GM19468 (cell line): ENCODE measurements around the gene BCAS3.

Source experiments
- ATAC-seq: cut with Tn5 transposase; IDR thresholded peaks from one replicate; pipeline ENCODE4 v1.9.1; 2021; ENCODE audit warnings: mild to moderate bottlenecking, moderate library complexity, moderate number of reproducible peaks; ENCODE audit not compliant: unreplicated experiment; ENCODE audit errors: extremely low read depth

BCAS3 gene

DNA sequence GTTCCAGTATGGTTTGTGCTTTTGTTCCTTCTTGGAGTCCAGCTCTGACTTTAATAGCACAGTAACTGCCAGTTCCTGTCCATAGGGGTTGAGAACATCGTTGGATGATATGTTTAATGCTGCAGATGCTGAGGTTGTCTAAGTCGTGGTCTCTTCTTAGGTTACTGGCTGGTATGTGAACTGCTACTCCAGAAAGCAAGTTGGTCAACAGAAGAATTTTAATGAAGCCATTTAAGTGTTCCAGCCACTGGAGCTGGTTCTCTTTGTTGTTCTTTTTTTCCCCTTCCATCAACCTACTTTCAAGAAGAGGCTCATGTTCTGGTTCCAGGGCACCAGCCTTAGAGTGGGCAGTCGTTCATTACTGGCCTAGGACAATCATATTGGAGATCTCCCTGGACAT is 581.7 kb downstream of the BCAS3 start:
- ATAC-seq = no peak

DNA sequence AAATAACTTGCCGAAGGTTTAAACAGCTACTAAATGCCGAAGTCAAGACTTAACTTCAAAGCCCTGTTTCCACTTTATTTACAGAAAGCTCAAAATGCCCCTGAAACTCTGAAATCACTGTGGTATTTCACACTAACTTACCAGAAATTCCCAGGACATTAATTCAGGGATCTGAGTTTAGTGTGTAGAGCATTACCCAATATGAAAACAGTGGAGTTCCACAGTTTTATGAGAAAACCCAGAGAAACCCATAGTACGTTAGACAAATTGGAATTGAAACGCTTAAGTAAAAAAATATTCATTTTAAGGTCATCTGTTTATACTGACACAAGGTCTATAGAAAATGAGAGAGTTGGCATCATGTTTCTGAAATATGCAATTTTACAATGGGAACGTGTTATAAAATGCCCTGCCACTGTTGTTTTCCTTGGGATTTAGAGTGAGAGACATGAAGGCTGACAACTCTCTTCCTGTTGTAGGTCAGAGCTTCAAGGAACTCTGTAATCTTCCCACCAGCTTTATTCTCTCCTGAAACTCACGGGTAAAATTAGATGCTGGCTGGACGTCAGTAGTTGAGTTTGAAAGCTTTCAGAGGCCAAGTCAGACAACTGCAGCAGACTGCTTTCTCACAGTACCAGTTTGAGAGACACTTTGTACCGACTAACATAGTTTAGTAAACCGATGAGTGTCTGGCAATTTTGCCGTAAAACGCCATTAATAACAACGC is 582.6 kb downstream of the BCAS3 start:
- ATAC-seq = no peak

DNA sequence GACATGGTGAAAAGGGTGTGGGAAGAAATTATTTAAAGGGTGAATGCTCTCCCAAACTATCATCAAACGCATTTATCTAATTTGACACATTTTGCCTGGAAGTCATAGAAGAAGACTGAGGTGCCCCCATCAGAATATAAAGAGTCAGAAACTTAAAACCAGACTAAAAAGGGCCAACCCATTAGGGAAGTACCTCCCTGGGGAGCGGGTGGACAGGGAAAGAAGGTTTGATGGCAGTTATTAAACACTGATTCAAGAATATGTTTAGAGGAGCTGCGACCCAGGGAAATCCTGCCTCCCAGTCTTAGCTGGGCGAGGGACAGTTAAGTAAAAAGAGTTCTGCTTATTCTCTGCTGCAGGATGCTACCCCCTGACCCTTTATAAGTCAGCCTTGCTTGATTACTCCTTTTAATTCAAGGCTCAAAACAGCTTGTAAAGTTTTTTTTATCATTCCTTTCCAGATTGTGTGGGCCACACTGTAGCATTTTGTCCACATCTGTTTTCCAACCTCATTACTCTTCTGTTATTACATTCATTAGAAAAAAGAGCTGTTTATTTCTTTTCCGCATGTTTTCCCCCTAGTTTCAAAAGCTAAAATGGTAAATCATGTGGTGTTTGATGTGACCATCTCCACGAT is 583.5 kb downstream of the BCAS3 start:
- ATAC-seq = no peak

DNA sequence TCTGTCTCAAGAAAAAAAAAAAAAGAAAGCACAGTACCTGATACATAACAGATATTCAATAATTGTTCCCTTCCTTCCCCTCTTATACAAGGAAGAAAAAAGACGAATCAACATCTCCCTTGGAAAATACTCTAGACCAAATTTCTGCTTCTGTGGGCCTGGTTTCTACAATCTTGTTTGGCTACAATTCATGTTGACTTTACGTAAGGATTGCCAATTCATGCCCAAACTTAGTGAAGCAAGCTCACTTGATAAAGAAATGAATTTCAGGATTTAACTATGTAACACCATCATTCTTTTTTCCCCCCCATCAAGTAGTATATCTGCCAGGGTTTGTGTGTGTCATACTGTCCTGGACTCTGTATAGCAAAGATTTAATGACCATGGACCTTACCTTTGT is 587.7 kb downstream of the BCAS3 start:
- no peak for ATAC-seq

DNA sequence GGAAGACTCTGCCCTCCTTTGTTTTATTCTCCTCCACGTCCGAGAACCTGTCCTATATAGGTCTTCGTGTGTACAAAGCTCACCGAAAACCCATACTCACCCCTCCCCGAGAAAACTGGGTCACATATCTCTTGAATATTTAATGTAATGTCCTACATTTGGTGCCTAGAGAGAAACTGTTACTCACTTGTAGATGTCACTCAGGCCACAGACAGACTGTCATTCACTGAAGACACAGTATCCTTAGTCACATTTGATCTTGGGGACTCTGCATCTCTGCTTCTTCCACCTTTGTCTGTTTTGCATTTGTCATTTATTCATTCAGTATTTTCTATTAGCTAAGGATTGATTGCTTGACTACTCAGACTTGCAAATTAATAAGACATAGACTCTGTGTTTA is 590.2 kb downstream of the BCAS3 start:
- ATAC-seq = no peak

DNA sequence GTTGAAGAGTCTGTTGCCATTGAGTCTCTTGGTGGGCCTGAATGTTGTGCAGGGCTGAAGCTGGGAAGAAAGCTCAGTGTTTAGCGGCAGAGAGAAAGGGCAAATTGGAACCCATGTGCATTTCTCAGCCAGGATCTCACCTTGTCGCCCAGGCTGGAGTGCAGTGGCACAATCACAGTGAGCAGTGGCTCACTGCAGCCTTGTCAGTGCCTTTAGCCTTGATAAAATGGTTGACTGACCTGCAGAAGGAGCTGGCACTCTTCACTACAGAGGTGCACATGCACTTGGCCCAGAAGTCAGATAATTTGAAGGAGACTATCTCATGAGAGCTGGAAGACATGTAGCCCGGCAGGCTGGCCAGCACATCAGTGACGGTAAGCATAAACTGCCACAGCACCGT is 597.7 kb downstream of the BCAS3 start:
- ATAC-seq = no peak

DNA sequence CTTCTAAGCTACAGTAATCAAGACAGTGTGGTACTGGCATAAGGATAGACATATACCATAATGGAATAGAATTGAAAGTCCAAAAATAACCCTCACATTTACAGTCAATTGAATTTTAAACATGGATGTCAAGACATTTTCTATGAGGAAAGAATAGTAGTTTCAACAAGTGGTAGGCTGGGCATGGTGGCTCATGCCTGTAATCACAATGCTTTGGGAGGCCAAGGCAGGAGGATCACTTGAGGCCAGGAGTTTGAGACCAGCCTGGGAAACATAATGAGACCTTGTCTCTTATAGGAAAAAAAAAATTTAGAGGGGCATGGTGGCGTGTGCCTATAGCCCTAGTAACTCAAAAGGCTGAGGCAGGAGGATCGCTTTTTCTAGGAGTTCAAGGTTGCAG is 599.2 kb downstream of the BCAS3 start:
- ATAC-seq = no peak

DNA sequence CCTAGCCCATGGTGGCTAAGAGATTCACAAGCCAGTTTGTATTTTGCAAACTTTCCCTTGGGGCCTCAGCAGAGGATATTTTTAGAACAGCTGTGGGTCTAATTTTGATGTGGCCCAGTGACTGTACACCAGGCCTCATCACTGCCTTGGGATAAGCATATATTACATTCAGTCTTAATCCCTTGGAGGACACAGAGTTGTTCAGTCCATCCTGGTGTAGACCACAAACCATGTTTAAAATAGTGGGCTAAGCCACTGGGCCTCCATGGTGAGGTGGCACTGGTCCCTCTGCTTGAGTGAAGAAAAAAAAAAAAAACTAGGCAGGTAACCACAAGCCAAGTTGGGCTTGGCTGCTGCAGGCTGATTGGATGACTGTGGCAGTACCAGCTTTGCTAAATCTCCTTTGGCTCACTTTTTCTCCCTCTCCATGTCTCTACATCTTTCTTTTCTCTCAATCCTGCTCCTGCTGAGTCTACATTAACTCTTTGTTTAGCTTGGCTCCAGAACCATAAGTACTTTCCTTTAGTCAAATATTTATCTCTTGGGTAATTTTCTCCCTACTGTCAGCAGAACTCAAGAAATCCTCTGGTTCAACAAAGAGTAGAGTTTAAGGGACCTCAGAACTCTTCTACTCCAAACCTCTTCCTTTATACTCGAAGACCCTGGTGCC is 602.0 kb downstream of the BCAS3 start:
- no peak for ATAC-seq

DNA sequence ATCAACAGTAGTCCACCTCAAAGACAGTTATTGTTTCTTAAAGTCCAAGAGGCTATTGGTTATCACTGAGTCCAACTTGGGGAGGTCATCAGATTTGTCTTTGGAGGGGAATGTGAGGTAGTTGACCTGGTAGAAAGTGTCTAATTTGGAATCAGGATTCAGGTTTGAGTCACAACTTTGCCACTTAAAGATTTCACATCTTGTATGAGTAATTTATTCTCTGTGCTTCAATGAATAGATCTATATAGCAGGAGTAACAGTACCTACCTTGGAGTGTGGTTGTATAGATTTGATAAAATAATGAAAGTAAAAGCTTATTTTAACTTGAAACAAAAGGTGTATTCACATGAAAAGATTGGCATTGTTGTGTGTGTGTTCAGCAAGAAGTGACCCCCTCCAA is 602.7 kb downstream of the BCAS3 start:
- ATAC-seq = no peak

DNA sequence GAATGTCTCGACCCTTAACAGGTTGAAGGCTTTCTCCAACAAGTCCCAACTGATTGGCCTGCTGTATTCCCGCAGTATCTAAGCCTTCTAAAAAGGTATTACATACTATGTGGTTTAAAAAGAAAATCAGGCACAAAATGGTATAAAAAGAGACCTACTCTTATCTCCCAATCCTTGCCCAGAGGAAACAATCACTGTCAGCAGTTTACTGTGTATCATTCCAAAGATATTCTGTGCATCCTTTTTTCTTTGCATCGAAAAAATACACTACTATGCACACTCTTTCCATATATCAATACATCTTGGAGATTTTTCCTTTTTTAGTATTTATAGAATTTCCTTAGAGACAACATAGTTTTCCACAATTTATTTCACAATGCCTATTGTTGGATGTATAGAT is 603.2 kb downstream of the BCAS3 start:
- ATAC-seq = no peak

DNA sequence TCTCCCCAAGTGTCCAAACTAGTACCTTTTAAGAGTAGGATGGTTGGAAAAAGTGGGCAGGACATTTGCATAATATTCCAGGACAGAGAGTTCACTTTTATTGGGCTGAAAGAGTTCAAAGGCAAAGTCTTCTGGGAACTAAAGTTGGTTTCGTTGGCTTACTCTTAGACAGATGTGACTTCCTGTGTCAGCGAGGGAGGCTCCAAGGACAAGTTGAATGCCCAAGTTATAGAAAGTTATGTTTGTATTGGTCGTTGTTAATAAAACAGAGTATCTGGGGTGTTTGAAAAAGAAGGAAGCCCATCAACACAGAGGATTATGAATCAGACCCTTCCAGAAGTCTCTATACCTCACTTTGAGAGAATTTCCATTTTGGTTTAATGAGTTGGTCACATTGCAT is 604.7 kb downstream of the BCAS3 start:
- ATAC-seq = no peak

DNA sequence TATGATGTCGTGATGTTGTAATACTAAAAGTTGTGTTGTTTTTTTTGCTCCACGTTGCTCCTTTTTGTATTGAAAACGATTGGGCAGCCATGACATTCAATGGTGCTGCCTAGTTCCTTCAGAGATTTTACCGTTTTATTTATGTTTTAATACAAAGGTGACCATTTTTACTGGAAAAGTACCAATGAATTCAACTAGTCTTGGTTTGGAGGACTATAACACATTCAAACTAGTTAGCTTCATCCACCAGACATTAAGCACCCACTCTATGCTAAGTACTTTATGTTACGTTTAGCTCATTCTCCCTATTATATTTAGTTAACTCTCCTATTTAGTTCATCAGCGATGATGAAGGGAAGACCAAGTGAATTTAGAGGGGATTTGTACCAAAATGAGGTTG is 605.4 kb downstream of the BCAS3 start:
- no peak for ATAC-seq

DNA sequence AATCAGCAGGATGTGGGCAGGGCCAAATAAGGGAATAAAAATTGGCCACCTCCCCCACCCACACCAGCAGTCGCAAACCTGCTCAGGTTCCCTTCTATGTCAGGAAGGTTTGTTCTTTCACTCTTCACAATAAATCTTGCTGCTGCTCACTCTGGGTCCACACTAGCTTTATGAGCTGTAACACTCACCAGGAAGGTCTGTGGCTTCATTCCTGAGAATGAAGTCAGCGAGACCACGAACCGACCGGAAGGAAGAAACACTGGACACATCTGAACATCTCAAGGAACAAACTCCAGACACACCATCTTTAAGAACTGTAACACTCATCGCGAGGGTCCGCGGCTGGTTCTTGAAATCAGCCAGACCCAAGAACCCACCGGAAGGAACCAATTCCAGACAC is 606.5 kb downstream of the BCAS3 start:
- ATAC-seq = no peak

DNA sequence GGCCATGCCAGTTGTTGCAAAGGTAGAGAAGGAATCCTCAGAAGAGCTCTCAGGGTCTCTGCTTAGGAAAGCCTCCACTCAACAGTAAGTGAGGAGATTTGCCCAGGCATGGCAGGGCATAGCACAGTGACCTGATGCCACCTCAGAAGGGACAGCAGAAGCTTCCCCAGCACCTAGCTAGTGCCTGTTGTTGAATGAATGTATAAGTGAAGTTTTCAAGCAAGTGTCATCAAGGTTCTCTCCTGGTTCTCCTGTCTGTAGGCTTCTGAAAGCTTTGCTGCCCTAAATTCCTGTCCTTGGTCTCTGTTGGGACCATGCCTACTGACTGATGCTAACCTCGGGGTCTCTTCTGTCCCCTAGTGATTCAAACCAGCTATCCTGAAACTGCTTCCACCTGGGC is 607.1 kb downstream of the BCAS3 start:
- no peak for ATAC-seq

DNA sequence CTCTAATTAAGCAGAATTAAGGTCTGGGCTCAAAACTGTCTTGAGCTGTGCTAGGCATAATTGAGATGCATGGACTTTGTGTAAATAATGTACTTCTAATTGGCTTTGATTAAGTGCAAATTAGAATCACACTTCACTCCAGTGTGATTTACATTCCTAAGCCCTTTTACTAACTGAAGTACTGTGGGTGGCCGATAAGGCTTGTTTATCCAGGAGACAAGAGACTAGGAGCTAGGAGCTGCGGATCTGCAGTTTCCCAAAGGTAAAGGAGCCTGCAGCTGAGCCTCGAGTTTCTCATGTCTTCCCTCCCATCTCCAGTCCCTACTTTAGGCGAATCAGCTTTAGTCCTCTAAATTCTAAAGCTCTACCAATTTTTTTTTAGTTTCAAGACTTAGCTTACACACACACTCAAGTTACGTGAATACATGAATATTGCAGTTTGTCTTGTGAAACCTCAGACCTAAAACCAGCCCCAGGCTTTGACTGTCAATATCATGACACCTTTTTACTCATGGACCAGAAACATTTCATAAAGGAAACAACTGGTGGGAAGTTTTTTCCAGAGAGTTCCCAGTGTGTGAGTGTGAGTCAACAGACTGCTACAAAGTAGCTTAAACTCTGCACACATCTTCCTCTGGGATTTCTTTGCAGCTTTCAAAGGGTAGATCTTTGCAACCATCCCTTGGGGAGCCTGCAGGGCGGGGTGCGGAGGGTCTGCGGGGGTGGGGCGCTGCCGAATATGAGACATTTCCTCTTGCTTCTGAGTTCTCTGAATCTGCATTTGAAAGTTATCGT is 608.1 kb downstream of the BCAS3 start:
- no peak for ATAC-seq

DNA sequence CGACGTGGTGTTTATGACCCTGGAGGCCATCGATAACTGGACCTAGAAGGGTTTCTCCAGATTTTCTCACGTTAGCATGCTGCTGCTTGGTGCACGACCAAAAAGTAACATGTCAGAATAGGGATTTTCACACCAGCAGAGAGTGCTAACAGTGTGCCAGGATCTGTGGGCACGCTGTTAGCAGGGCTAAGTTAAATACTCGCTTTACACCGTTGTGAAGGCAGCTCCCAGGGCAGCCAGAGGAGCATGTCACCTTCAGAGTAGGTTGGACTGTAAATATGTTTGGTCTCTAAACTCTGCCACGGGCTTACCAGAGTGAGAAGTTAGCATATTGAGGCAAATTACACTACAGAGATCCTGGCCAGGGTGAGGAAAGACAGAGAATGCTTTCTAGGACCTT is 608.8 kb downstream of the BCAS3 start:
- no peak for ATAC-seq

DNA sequence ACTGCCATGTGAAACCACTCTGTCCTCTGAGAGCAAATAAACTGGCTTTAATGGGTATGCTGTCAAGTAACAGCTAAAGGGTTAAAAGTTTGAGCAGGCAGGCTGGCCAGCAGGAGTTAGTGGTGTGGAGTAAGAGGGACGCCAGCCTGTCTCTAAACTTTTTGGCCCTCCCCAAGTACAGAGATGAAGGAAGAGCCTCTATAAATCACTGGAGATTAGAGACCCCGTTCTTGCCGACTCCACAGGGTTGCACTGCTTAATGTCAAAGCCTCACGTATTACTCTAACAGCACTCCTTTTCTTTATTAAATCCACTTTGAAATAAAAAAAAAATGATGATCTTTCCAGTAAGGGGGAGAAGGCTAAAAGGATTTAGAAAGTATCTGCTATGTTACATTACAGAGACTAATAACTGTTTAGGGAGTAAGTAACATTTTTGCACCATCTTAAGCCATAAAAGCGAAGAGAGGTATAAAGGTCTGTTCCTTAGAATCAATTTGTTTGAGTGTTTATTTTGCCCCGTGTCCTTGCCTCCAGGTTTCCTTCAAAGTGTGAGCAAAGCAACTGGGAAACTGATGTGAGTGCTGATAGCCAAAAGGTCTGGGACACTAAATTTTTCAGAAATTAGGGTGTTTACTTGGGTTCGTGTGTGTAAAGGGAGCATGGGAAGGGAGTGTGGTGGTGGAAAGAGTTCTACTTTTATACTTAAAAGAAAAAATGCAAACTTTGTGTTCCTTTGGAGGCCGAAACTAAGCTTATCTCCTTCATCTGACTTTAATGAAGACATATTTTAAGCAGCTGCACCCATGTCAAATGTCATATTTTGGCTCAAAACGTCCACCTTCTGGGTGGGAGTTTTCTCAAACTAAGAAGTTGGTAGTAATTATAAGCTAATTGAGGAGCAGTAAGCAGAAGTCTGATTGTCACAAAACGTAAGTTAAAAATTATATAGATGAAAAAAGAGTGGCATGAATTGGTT is 612.0 kb downstream of the BCAS3 start:
- ATAC-seq = no peak

DNA sequence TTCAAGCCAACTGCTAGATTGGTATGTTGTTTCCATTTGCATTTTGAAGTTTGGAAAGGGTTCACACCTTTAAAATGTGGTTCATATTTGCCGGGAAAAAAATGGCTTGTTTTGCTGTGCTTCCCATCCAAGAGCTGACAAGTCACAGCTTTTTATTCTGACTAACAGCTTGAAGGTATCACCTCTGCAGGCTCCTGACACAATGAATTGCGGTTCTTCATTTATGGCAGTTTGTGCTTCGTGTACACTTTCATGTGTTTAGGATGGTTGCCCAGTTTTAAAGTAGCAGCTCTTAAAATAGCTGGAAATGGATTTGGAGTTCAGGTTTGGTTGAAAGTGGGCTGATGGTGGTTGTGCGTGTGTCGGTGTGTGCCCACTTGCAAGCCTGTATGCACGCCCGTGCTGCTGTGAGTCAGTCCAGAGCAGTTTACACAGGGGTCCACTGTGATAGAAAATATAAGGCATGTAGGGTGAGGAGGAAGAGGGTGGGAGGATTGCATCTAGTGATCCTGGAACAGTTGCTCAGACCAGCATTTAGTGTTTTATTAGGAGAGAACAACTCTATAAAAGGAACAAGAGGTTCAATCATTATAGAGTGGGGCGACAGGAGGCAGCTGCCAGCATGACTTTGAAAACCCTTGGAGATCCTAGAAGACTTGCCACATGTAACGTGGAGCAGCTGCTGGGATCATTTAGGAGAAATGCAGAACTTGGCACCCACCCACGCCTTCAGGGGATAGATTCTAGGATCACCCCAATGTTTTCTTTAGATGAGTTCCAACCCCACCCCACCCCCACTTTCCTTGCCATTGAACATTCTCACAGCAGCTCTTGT is 614.0 kb downstream of the BCAS3 start:
- no peak for ATAC-seq

DNA sequence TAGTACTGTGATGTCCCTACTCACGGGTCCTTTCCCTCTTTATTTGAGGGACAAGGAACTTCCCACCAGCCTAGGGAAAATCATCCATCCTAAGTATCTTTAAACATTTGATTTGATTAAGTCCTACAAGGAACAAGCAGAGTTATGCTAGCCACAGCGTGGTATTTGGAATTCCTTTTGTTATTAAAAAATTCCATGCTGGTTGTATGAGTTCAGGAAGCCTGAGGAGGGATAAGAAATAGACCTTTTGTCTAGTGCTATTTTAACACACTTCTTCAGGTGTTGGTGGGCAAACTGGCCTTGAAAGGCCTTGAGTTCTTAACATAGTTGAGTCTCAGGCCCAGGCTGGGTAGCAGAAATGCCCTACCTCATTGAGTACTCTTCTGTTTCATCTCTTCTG is 616.6 kb downstream of the BCAS3 start:
- ATAC-seq = no peak
